Middle frontal gyrus (tissue), 1 donor: Measurements from ENCODE around the gene TSHZ1.
"Not testable (repeated sequence)": the region's sequence is repeated elsewhere in the genome, so short reads cannot be mapped to it uniquely, and the experiment has no call there.

Experiments used
- DNase-seq: peaks from one replicate; pipeline ENCODE4 v3.0.0-alpha.2; 2015; ENCODE audit warnings: low spot score; ENCODE audit errors: extremely low spot score

Gene TSHZ1

DNA sequence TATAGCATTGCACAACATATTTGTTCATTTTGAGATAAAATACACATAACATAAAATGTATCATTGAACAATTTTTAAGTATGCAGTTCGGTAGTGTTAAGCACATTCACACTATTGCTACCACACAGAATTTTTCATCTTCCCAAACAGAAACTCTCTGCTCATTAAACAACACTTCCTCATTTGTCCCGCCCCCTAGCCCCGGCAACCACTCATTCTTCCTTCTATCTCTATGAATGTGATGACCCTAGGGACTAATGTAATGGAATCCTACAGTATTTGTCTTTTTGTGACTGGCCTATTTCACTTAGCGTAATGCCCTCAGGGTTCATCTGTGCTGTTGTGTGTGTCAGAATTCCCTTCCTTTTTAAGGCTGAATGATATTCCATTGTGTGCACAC, 95.4 kb downstream of the TSHZ1 start:
- DNase-seq: no peak

DNA sequence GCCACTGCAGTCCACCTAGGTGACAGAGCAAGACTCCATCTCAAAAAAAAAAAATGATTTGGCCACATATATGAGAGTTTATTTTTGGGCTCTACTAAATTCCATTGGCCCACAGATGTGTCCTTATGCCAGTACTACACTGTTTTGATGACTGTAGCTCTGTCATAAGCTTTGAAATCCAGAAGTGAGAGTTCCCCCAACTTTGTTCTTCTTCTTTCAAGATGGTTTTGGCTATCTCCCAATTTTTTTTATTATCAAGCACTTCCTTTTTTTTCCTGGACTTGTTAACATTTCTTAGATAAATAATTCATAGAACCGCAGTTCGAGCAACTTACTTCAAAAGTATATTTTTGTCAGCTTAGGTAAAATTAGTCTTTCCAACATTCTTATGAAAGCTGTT, 96.9 kb downstream of the TSHZ1 start:
- DNase-seq: no peak

DNA sequence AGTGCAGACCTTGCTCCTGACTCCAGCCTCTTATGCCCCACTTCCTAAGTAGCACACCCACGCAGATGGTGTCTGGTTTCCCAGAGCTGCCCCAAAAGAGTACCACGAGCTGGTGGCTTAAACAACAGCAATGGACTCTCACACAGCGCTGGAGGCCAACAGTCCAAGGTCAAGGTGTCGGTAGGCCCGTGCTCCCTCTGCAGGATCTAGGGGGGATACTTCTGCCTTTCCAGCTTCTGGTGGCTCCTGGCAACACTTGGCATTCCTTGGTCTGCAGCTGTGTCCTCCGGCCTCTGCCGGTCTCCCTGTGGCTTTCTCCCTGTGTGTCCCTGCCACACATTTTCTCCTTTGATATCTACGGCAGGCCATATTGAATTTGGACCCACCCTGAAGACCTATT, 99.0 kb downstream of the TSHZ1 start:
- DNase-seq: no peak

DNA sequence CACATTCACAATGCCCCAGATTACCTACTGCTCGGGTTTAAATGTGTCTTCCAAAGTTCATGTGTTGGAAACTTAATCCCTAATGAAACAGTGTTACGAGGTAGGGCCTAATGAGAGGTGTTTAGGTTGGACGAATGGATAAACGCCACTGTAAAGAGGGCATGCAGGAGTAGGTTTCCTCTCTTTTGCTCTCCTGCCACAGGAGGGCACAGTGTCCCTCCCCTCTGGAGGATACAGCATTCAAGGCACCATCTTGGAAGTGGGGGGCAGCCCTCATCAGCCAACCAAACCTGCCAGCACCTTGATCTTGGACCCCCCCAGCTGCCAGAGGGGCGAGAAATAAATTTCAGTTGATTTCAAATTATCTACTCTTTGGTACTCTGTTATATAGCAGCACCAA, 103.5 kb downstream of the TSHZ1 start:
- DNase-seq: no peak

DNA sequence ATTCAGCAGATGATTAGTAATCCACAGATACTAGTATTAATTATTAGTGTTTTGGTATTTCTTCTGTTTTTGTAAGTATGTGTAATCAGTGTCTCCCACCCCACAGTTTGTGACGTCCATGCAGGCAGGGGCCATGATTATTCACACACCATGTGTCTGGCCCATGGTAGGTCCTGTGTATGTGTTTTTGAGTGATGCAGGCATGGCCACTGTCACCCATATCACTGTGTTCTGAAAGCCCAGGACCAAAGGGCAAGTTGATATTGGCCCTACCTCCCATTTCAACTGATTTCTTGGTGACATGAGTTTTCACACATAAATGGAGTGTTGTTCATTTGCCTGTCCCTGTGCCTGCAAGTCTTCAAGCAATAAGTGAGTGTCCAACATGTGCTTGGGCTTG, 104.0 kb downstream of the TSHZ1 start:
- DNase-seq: no peak

DNA sequence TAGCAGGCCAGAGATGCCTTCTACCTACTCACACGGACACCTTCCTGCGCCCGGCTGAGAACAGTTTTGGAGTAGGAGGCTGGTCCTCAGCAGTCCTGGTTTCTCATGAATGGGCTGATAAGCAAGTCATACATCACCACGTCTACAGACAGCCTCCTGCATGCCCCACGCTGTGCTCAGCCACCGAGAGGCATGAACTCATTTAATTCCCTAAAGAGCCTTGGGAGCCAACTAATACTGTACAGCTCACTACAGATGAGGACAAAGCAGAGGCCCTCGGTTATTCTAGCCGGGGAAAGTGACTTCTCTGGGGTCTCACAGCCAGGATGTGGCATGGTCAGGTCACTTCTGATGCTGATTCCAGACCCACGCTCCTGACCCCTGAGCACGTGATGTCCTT, 105.6 kb downstream of the TSHZ1 start:
- DNase-seq: no peak

DNA sequence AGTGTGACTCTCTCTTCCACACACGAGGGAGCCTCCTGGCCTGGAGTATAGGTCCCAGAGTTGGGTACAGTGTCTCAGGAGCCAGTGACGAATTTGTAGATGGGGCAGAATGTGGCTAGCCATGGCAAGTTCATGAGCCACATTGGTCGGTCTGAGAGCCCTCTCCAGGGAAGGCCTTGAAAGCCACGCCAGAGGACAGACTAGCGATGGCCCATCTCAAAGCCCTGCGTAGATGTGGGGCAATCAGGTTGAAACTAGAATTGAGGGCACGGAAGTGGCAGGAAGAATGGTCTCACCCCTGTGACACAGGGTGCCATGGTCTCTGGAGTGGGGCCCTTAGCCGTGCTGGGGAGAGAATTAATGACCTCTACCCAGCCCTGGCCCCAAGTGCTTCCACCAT, 106.2 kb downstream of the TSHZ1 start:
- DNase-seq: no peak

DNA sequence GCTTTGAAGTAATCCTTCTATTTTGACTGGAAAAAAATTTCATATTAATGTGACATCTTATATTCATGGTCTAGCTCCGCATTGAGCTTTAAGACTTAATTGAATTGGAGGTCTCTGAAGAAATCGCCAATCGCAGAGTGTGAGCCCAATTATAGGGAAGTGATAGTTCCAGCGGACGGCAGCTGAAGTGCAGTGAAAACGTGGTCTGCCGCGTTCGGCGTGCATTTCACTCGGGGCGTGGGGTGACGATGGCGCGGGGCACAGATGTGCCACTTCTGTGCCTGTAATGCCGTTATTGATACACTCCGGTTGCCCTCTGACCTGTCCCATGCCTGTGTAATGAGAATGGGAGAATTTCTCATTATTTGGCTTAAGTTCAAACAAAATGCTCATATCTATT, 106.7 kb downstream of the TSHZ1 start:
- no peak for DNase-seq

DNA sequence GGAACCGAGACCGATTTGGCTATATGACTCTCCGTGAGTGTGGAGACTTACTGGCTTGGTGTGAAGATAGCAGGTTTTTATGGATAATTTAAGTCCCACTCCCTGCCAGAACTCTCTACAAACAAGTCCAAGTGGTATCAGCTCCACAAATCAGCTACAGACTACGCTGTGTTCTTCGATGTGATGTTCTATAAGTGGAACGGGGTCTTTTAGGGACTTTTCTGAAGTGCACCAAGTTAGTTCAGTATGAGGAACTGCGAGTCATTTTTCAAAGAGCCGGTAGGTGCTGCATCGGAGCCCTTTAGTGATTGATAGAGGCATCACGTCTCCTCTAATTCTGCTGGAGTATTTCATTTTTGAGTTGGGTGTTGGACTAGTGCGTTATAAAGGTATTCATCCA, 107.1 kb downstream of the TSHZ1 start:
- no peak for DNase-seq

DNA sequence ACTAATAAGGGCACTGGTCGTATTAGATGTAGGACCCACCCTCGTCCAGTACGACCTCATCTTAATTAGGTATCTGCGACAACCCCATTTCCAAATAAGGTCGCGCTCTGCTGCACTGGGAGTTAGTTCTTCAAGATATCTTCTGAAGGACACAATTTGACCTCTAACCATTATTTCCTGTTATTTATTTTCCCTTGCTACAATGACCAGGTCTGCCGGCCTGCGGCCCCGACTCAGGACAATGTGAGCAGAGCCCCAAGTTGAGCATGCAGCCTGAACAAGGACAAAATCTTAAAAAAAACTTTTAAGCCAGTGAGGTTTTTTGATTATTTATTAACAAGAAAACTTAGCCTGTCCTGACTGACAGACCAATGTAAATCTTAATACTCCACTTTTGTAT, 109.3 kb downstream of the TSHZ1 start:
- DNase-seq: no peak

DNA sequence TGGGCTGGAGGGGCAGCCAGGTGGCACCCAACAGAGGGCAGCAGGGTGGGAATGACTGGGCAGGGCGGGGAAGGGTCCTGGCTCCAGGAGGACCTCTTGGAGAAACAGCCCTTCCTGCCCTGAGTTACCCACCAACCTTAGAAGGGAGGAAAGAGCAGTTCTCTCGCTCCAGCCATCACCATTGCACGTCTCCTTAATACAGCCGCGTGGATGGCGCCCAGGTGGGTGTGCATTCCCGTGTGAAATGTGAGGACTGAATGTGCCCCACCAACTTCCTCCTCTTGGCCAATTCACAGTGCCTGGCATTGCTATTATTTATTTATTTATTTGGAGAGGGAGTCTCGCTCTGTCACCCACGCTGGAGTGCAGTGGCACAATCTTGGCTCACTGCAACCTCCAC, 109.9 kb downstream of the TSHZ1 start:
- no peak for DNase-seq

DNA sequence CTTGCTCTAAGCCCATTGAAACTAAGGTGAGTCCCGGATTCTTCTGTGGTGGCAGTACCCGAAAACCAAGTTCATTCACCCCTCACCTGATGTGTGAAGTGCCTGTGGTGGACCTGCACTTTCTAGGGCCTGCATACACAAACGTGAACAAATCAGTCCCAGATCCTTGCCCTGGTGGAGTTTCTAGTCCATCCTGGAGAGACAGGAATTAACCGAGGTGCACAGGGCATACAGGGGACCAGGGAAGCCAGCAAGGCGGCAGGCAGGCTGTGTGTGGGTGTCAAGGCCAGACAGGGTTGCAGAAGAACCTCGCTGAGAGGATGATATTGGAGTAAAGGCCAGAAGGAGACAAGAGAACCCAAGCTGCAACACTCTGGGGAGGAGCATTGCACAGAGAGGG, 110.8 kb downstream of the TSHZ1 start:
- no peak for DNase-seq

DNA sequence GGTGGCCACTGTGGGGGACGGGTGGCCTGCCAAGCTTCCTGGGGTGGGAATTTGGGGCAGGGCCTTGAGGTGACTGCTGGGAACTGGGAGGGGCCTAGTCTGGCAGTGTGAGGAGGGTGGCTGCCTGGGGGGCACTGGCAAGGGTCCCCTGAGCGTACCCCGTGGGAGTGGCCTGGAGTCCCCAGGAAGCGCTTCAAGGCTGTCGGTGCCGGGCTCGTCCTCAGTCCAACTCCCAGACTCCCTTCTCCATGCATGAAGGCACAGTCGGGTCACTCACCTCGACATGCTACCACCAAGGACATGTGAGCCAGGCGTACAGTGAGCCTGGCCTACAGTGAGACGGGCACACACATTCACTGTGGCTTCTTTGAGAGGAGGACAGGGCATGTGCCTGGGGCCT, 111.6 kb downstream of the TSHZ1 start:
- no peak for DNase-seq

DNA sequence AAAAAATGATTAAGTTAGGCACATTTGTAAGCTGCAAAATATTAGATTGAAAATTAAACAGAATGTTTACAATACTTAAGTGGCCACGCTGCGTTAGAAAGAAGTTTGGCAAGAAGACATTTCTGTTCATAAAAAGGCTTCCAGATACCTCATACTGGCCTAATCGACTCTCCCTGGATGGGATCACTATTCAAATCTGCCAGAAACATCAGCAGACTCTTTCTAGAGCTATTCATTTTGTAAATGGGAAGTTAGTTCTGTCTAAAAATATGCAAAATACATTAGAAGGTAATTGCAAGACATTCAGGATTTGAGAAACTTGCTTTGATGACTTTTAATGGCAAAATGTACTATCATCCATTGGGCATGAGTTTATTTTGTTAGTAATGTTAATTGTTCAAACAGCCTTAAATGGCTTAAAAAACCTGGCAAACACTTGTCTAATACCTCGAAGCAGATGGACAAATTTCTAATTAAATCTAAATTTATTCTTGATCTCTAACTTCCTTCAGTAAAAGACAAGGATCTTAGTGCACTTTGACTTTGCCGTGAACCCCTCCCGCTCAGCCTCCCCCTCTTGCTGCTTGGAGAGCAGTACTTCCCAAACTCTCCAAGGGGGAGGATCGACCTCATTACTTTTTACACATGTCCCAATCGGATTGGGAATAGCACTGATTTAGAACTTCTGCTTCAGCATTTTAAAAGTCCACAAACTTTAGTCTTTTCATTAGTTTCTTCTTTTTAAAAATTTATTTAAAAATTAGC, 113.4 kb downstream of the TSHZ1 start:
- DNase-seq: no peak

DNA sequence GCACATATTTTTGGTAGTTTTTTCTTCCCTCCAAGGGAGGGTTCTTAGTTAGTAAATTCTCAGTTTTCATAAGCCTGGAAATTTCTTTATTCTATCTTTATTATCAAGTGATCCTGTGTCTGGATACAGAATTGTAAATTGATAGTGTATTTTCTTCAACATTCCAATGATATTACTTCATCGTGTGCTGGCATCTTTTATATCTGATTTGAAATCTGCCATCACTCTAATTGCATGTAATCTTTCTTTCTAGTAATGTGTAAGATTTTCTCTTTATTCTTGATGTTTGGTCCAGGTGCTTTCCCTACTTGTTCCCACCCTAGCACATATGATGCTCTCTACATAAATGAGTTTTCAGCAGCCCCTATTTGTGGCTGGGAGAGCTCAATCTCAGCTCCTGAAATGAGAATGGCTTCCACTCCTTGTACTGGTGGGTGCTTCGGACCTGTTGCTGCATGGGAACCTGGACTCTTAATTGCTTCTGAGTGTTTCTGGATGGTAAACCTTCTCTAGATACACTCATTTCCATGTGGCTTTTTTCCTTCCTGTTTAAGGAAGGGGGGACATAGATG, 114.2 kb downstream of the TSHZ1 start:
- DNase-seq: no peak

DNA sequence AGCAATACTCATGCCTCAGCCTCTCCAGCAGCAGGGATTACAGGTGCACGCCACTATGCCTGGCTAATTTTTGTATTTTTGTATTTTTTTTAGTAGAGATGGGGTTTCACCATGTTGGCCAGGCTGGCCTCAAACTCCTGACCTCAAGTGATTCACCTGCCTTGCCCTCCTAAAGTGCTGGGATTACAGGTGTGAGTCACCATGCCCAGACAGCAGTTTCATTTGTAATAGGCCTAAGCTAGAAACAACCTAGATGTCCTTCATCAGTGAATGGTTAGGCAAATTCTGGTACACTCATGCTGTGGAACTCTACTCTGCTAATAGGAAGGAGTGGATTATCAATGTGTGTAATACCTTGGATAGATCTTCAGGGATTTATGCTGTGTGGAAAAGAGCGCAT, 119.2 kb downstream of the TSHZ1 start:
- not testable (repeated sequence) for DNase-seq

DNA sequence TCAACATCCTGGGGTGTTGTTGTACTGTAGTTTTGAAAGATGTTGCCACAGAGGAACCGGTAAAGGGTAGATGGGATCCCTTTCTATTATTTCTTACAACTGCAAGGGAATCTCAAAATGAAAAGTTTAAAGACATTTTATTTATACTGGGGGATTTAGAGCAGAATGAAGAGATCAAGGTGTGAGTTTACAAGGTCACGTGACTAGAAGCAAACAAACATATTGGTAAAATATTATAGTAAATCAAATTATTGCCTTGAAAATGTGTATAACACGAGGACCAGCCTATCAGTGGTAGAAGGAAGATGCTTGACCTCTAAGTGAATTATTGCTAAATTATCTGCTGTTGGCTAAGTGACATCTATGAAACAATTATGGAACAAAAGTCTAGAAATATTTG, 119.7 kb downstream of the TSHZ1 start:
- DNase-seq: no peak

DNA sequence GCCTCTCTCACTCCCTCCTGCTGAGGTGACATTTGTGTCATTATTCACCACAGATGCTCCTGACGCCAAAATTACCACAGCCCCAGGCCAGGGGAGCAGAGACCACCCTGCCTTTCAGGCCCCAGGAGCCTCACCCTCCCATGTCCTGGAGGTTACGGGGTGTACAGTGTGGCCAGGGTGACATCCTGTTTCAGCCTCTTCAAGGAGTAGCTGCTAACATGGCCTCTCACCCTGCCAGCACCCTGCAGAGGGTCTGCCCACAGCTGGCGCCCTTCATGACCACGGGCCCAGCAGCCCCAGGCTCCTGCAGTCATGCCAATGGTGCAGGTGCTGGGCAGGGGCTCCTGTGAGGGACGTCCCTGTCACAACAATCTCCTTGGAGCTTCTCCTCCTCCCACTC, 124.3 kb downstream of the TSHZ1 start:
- no peak for DNase-seq

DNA sequence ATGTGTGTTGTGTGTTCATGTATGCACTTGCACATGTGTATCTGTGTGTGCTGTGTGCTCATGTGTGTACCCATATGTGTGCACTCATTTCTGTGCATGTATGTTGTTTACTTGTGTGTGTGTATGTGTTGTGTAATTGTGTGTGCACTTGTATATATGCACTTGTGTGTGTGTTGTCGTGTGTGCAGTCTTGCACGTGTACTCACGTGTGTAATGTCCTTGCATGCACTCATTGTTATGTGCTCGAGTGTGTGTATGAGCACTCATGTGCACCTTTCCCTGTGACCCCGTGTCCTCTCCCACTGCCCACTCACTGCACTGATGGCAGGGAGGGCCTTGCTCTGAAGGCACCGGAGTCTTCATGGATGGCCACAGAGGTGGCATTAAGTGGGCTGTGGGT, 124.9 kb downstream of the TSHZ1 start:
- DNase-seq: no peak

DNA sequence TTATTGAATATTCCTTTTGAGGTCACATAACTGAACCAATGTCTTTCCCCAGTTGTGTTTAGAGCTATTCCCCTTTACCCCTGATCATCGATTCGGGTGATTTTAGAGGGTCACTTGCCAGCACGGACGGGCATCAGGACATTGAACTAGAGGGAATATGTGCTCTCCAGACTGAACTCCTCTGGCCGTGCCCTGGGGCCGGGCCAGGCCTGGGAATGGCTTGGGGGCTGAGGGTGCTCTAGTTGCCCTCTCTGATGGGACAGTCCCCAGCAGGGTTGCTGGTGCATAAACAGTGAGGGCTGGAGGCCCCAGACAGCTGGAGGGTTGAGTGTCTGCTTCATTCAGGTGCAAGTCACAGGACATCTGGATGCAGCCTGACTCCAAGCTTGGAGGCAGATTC, 126.2 kb downstream of the TSHZ1 start:
- DNase-seq: no peak

DNA sequence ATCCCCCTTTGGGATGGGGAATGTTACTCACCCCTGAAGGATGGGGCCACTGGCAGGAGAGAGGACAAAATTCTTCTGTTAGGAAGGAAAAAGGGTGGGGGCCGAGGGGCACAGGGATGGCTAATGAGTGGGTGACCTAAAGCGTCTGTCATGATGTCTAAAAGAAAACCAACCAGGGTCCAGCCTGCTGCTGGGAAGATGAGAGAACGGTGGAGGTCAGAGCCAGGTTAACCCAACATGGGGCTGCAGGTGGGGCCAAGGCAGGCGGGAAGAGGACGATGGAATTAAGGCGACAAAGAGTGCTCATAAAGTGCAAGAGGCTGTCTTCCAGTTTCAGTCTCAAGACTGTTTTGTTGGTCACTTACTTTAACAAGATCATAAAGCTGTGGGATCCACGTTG, 126.8 kb downstream of the TSHZ1 start:
- DNase-seq: no peak

DNA sequence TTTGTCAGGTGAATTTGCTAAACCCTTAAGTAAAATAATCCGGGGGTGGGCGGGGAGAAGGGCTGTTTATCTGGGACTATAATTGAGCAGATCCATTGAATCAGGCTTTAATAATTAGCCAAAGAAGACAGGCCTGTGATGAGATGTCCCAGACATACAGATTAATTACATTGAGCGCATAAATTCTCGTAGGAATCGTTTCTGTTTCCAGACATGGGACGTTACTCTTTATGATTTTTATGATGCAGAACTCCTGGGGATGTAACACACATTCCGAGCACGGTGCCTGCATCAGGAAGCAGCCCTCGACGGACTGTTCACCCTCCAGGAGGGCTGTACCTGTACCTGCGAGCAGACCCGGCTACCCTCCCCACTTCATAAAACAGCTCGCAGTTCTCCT, 128.0 kb downstream of the TSHZ1 start:
- no peak for DNase-seq
